ENCODE measurements around the gene UBE3C.
"Not testable (repeated sequence)": the region's sequence is repeated elsewhere in the genome, so short reads cannot be mapped to it uniquely, and the experiment has no call there.

UBE3C gene

GRCh38 chr7:157246052-157246451 lies 107.3 kb downstream of the UBE3C start:
- no peak for TF ChIP-seq SUZ12 (IDR thresholded peaks at IDR 0.05)
- TF ChIP-seq L3MBTL2 (conservative IDR thresholded peaks at IDR 0.05): no peak
- no peak for TF ChIP-seq BHLHE40 (IDR thresholded peaks at IDR 0.05; ENCODE audit: borderline replicate concordance)
- no peak for TF ChIP-seq LEF1 (IDR thresholded peaks at IDR 0.05; ENCODE audit: borderline replicate concordance)
- TF ChIP-seq CTBP1 (IDR thresholded peaks at IDR 0.05; ENCODE audit: borderline replicate concordance): no peak
- no peak for TF ChIP-seq FOXA1 (IDR thresholded peaks at IDR 0.05)
- no peak for TF ChIP-seq ELF4 (IDR thresholded peaks at IDR 0.05)
- no peak for TF ChIP-seq FOXK2 (IDR thresholded peaks at IDR 0.05)
- TF ChIP-seq HDGF (IDR thresholded peaks at IDR 0.05; ENCODE audit: borderline replicate concordance): no peak
- no peak for TF ChIP-seq TARDBP (IDR thresholded peaks at IDR 0.05)
- TF ChIP-seq FOXM1 (IDR thresholded peaks at IDR 0.05; ENCODE audit: borderline replicate concordance): no peak
- no peak for TF ChIP-seq NFRKB (IDR thresholded peaks at IDR 0.05)
- TF ChIP-seq ZNF384 (IDR thresholded peaks at IDR 0.05): no peak
- TF ChIP-seq ARNT (IDR thresholded peaks at IDR 0.05): no peak
- no peak for TF ChIP-seq PKNOX1 (IDR thresholded peaks at IDR 0.05)
- TF ChIP-seq SP1 (IDR thresholded peaks at IDR 0.05): no peak
- DNase-seq (ENCODE audit: extremely low spot score): no peak
- ChIA-PET CTCF (interaction anchor here (1.0 kb wide), 1 partner anchor 17 kb away, joined by 3 read pairs; no protein-coding TSS in a partner anchor), POLR2A (no interaction called here)

GRCh38 chr7:157248659-157249058 lies 109.9 kb downstream of the UBE3C start:
- DNase-seq (ENCODE audit: extremely low spot score): no peak
- TF ChIP-seq LEF1 (IDR thresholded peaks at IDR 0.05; ENCODE audit: borderline replicate concordance) (no peak), FOXK2 (IDR thresholded peaks at IDR 0.05) (no peak), NFRKB (IDR thresholded peaks at IDR 0.05) (no peak), FOXA1 (IDR thresholded peaks at IDR 0.05) (no peak)
- ChIA-PET CTCF (interaction anchor here (0.5 to 1.3 kb wide), 2 partner anchors 9 to 1323 kb away, joined by 3 to 5 read pairs; no protein-coding TSS in a partner anchor), POLR2A (no interaction called here)

- no peak for TF ChIP-seq BHLHE40 (IDR thresholded peaks at IDR 0.05; ENCODE audit: borderline replicate concordance)
- TF ChIP-seq SUZ12 (IDR thresholded peaks at IDR 0.05): no peak
- no peak for TF ChIP-seq PKNOX1 (IDR thresholded peaks at IDR 0.05)
- no peak for TF ChIP-seq FOXA1 (IDR thresholded peaks at IDR 0.05)
- no peak for TF ChIP-seq SP1 (IDR thresholded peaks at IDR 0.05)
- TF ChIP-seq TARDBP (IDR thresholded peaks at IDR 0.05): no peak
- no peak for TF ChIP-seq LEF1 (IDR thresholded peaks at IDR 0.05; ENCODE audit: borderline replicate concordance)
- no peak for TF ChIP-seq FOXM1 (IDR thresholded peaks at IDR 0.05; ENCODE audit: borderline replicate concordance)
- no peak for TF ChIP-seq L3MBTL2 (conservative IDR thresholded peaks at IDR 0.05)
- no peak for TF ChIP-seq ELF4 (IDR thresholded peaks at IDR 0.05)
- no peak for TF ChIP-seq FOXK2 (IDR thresholded peaks at IDR 0.05)
- CTCF ChIA-PET: interaction anchor here (0.8 to 1.8 kb wide), 9 partner anchors 12 to 281 kb away, joined by 3 to 6 read pairs (median 4); no protein-coding TSS in a partner anchor
- POLR2A ChIA-PET: interaction anchor here (1.2 kb wide), 1 partner anchor 301 kb away, joined by 3 read pairs; the partner anchor contains the start of gene NOM1
- DNase-seq (ENCODE audit: extremely low spot score): peak; percentile 79
Measured at GRCh38 chr7:157250605-157251228, 112.0 kb downstream of the UBE3C start.

GRCh38 chr7:157251817-157252216 lies 113.1 kb downstream of the UBE3C start:
- CTCF ChIA-PET: interaction anchor here (0.7 to 1.1 kb wide), 3 partner anchors 17 to 173 kb away, joined by 3 to 5 read pairs (median 4); no protein-coding TSS in a partner anchor
- DNase-seq (ENCODE audit: extremely low spot score); POLR2A ChIA-PET: not testable (repeated sequence)

GRCh38 chr7:157253850-157254249 lies 115.1 kb downstream of the UBE3C start:
- TF ChIP-seq HDGF (IDR thresholded peaks at IDR 0.05; ENCODE audit: borderline replicate concordance) (no peak), ARNT (IDR thresholded peaks at IDR 0.05) (no peak), PKNOX1 (IDR thresholded peaks at IDR 0.05) (no peak), CTBP1 (IDR thresholded peaks at IDR 0.05; ENCODE audit: borderline replicate concordance) (no peak), SP1 (IDR thresholded peaks at IDR 0.05) (no peak), TARDBP (IDR thresholded peaks at IDR 0.05) (no peak), NFRKB (IDR thresholded peaks at IDR 0.05) (no peak), L3MBTL2 (conservative IDR thresholded peaks at IDR 0.05) (no peak), FOXA1 (IDR thresholded peaks at IDR 0.05) (no peak), SUZ12 (IDR thresholded peaks at IDR 0.05) (no peak)
- ChIA-PET POLR2A (no interaction called here), CTCF (interaction anchor here (0.8 kb wide), 1 partner anchor 19 kb away, joined by 3 read pairs; no protein-coding TSS in a partner anchor)
- no peak for DNase-seq (ENCODE audit: extremely low spot score)

GRCh38 chr7:157254781-157255180 lies 116.1 kb downstream of the UBE3C start:
- CTCF ChIA-PET: interaction anchor here (0.7 to 0.9 kb wide), 4 partner anchors 18 to 112 kb away, joined by 3 to 4 read pairs (median 3); no protein-coding TSS in a partner anchor
- POLR2A ChIA-PET; DNase-seq (ENCODE audit: extremely low spot score): not testable (repeated sequence)

- ChIA-PET POLR2A (no interaction called here), CTCF (interaction anchor here (0.7 to 0.9 kb wide), 2 partner anchors 29 to 31 kb away, joined by 3 read pairs; no protein-coding TSS in a partner anchor)
- no peak for TF ChIP-seq HDGF (IDR thresholded peaks at IDR 0.05; ENCODE audit: borderline replicate concordance)
- TF ChIP-seq ZNF384 (IDR thresholded peaks at IDR 0.05): no peak
- no peak for TF ChIP-seq ELF4 (IDR thresholded peaks at IDR 0.05)
- TF ChIP-seq SP1 (IDR thresholded peaks at IDR 0.05): no peak
- TF ChIP-seq LEF1 (IDR thresholded peaks at IDR 0.05; ENCODE audit: borderline replicate concordance): no peak
- TF ChIP-seq PKNOX1 (IDR thresholded peaks at IDR 0.05): no peak
- no peak for TF ChIP-seq FOXM1 (IDR thresholded peaks at IDR 0.05; ENCODE audit: borderline replicate concordance)
- no peak for TF ChIP-seq SUZ12 (IDR thresholded peaks at IDR 0.05)
- no peak for TF ChIP-seq TARDBP (IDR thresholded peaks at IDR 0.05)
- no peak for TF ChIP-seq CTBP1 (IDR thresholded peaks at IDR 0.05; ENCODE audit: borderline replicate concordance)
- TF ChIP-seq NFRKB (IDR thresholded peaks at IDR 0.05): no peak
- no peak for TF ChIP-seq FOXK2 (IDR thresholded peaks at IDR 0.05)
- DNase-seq (ENCODE audit: extremely low spot score): no peak
Measured at GRCh38 chr7:157255201-157255606, 116.5 kb downstream of the UBE3C start.

Measured in HEK293T (cell line).